HCT116 (cell line): Measurements from ENCODE around the gene SEMA4A. TPM values are rescaled to one million over a fixed set of nuclear protein-coding genes. Genes with fewer than 3 reads are reported as not detected.
A peak's percentile ranks its signal among the peaks of the same experiment; 100 is the strongest.

ENCODE experiments used
- ATAC-seq: fragments of 200-7000 bp; cut with Tn5 transposase; 2 replicates; pipeline ENCODE4 v1.9.1; 2020; ENCODE audit warnings: mild to moderate bottlenecking, moderate library complexity
- Bru-seq: library from RNA; stranded (reverse); fragments of 400-500 nt; gene quantifications from one replicate; lab custom pipeline; 2021; lab: Mats Ljungman, UMichigan
- BruChase-seq, 2 experiments: library from RNA; stranded (reverse); fragments of 400-500 nt; gene quantifications; one replicate each; lab custom pipeline; 2021; lab: Mats Ljungman, UMichigan
- BruUV-seq: library from RNA; stranded (reverse); fragments of 400-500 nt; replicated peaks from 2 replicates; lab custom pipeline; 2021; lab: Mats Ljungman, UMichigan
- CTCF ChIA-PET: fragments of 300-600 bp; sonication (Branson Sonifier 250); formaldehyde crosslinking; loops from one replicate; lab custom pipeline; 2021; ENCODE audit warnings: antibody characterized with exemption; lab: Charles Lee
- POLR2A ChIA-PET: fragments of 300-600, 350-600 bp; sonication (Branson Sonifier 250); formaldehyde crosslinking; loops from one replicate; lab custom pipeline; 2021; ENCODE audit warnings: antibody characterized with exemption; lab: Charles Lee
- RAD21 ChIA-PET, 2 experiments: fragments of 300-600 bp; sonication (Branson Sonifier 250); formaldehyde crosslinking; loops; one replicate each; lab custom pipeline; 2023; ENCODE audit warnings: low total read pairs in 2 of 2; ENCODE audit not compliant: uncharacterized antibody in 2 of 2, unreplicated experiment in 2 of 2, low non-redundant PET in 1 of 2; lab: Charles Lee
- DNase-seq: peaks from one replicate; pipeline ENCODE4 v3.0.0-alpha.2; 2010; ENCODE audit warnings: low read depth, low spot score
- H2AFZ ChIP-seq: fragments of 200-600 bp; shearing (Covaris generic), sonication (generic); 2 replicates; pipeline ENCODE4 v1.6.1; 2017; ENCODE audit warnings: low read depth, mixed run types, mixed read lengths, antibody characterized with exemption, low read length; ENCODE audit not compliant: poor library complexity, severe bottlenecking
- H3K27ac ChIP-seq: 2 replicates; pipeline ENCODE4 v1.5.1; 2012; ENCODE audit warnings: low read depth, low read length
- H3K27me3 ChIP-seq: fragments of 200-600 bp; sonication (generic); 2 replicates; pipeline ENCODE4 v1.6.1; 2016; ENCODE audit warnings: mixed run types, low read length, mixed read lengths; ENCODE audit not compliant: insufficient read depth
- H3K36me3 ChIP-seq, 2 experiments: fragments of 200-500 bp in 1 of 2; fragments of 200-600 bp in 1 of 2; sonication (Bioruptor generic) in 1 of 2; sonication (generic) in 1 of 2; 2 replicates each; pipeline versions ENCODE4 v1.5.1 to v1.6.1; 2014 to 2016; ENCODE audit warnings: low read length in 2 of 2, inconsistent platforms in 1 of 2, mixed read lengths in 1 of 2, mixed run types in 1 of 2; ENCODE audit not compliant: insufficient read depth in 2 of 2, control insufficient read depth in 1 of 2
- H3K4me1 ChIP-seq, 2 experiments: fragments of 200-600 bp in 1 of 2; sonication (generic) in 1 of 2; 2 replicates each; pipeline versions ENCODE4 v1.5.1 to v1.6.1; 2012 to 2017; ENCODE audit warnings: low read length in 2 of 2, inconsistent platforms in 1 of 2, mild to moderate bottlenecking in 1 of 2, mixed read lengths in 1 of 2, mixed run types in 1 of 2, moderate library complexity in 1 of 2; ENCODE audit not compliant: insufficient read depth in 2 of 2, control insufficient read depth in 1 of 2
- H3K4me2 ChIP-seq: fragments of 200-600 bp; sonication (generic); 2 replicates; pipeline ENCODE4 v1.6.1; 2017; ENCODE audit warnings: mixed run types, low read length, mixed read lengths
- H3K4me3 ChIP-seq, 2 experiments: fragments of 200-600 bp in 1 of 2; sonication (generic) in 1 of 2; replicated peaks in 1 of 2; 2 replicates each; pipeline ENCODE4 v1.5.1; 2011 to 2016; ENCODE audit warnings: low read length in 2 of 2, control low read depth in 1 of 2, low read depth in 1 of 2, mild to moderate bottlenecking in 1 of 2, mixed read lengths in 1 of 2, mixed run types in 1 of 2
- H3K79me2 ChIP-seq: fragments of 200-600 bp; sonication (generic); 2 replicates; pipeline ENCODE4 v1.6.1; 2017; ENCODE audit warnings: mild to moderate bottlenecking, mixed run types, low read length, moderate library complexity, mixed read lengths; ENCODE audit not compliant: insufficient read depth
- H3K9ac ChIP-seq: fragments of 200-600 bp; sonication (generic); 2 replicates; pipeline ENCODE4 v1.6.1; 2016; ENCODE audit warnings: low read length, mixed read lengths
- H3K9me2 ChIP-seq: fragments of 200-600 bp; sonication (generic), shearing (Covaris generic); 2 replicates; pipeline ENCODE4 v1.6.1; 2017; ENCODE audit warnings: mixed run types, mild to moderate bottlenecking, moderate library complexity; ENCODE audit not compliant: insufficient read depth
- H3K9me3 ChIP-seq, 2 experiments: fragments of 200-500 bp in 1 of 2; fragments of 200-600 bp in 1 of 2; sonication (Bioruptor generic) in 1 of 2; sonication (generic) in 1 of 2; 2 replicates each; pipeline ENCODE4 v1.6.1; 2014 to 2017; ENCODE audit warnings: low read length in 2 of 2, mixed read lengths in 2 of 2, inconsistent platforms in 1 of 2, low read depth in 1 of 2, mild to moderate bottlenecking in 1 of 2, mixed run types in 1 of 2, moderate library complexity in 1 of 2; ENCODE audit not compliant: control insufficient read depth in 1 of 2, insufficient read depth in 1 of 2
- H4K20me1 ChIP-seq: fragments of 200-600 bp; sonication (generic), shearing (Covaris generic); 2 replicates; pipeline ENCODE4 v1.6.1; 2017; ENCODE audit warnings: mixed run types, mild to moderate bottlenecking, moderate library complexity; ENCODE audit not compliant: insufficient read depth
- ATF3 ChIP-seq: IDR thresholded peaks from 2 replicates; pipeline ENCODE4 v1.6.1; 2012
- CBX3 ChIP-seq: IDR thresholded peaks from 2 replicates; pipeline ENCODE4 v1.6.1; 2012; ENCODE audit warnings: low read depth
- CEBPB ChIP-seq: IDR thresholded peaks from 2 replicates; pipeline ENCODE4 v1.6.1; 2012; ENCODE audit warnings: low read depth
- CTCF ChIP-seq, 3 experiments: fragments of 200-600 bp in 1 of 3; sonication (generic) in 1 of 3; IDR thresholded peaks in 2 of 3; conservative IDR thresholded peaks in 1 of 3; 2 replicates each; pipeline ENCODE4 v1.5.1; 2012 to 2017; ENCODE audit warnings: low read depth in 2 of 3, low read length in 2 of 3, antibody characterized with exemption in 1 of 3, borderline replicate concordance in 1 of 3, control low read depth in 1 of 3, mild to moderate bottlenecking in 1 of 3, mixed read lengths in 1 of 3, mixed run types in 1 of 3, moderate library complexity in 1 of 3; ENCODE audit not compliant: insufficient read depth in 1 of 3
- ELF1 ChIP-seq: IDR thresholded peaks from 2 replicates; pipeline ENCODE4 v1.6.1; 2012; ENCODE audit warnings: low read depth, borderline replicate concordance
- EZH2 ChIP-seq: fragments of 200-600 bp; sonication (generic); IDR thresholded peaks from 2 replicates; pipeline ENCODE4 v1.6.1; 2017; ENCODE audit warnings: antibody characterized with exemption, mixed run types
- EZH2phosphoT487 ChIP-seq: fragments of 200-600 bp; IDR thresholded peaks from 2 replicates; pipeline ENCODE4 v1.6.1; 2018; ENCODE audit warnings: antibody characterized with exemption, borderline replicate concordance
- FOSL1 ChIP-seq: IDR thresholded peaks from 2 replicates; pipeline ENCODE4 v1.6.1; 2012; ENCODE audit warnings: low read depth
- MAX ChIP-seq: IDR thresholded peaks from 2 replicates; pipeline ENCODE4 v1.6.1; 2012
- RAD21 ChIP-seq: IDR thresholded peaks from 2 replicates; pipeline ENCODE4 v1.6.1; 2012; ENCODE audit warnings: low read depth, mild to moderate bottlenecking
- REST ChIP-seq: IDR thresholded peaks from 2 replicates; pipeline ENCODE4 v1.6.1; 2012; ENCODE audit warnings: low read depth
- SRF ChIP-seq: IDR thresholded peaks from 2 replicates; pipeline ENCODE4 v1.6.1; 2012; ENCODE audit warnings: low read depth
- TCF7L2 ChIP-seq: IDR thresholded peaks from 2 replicates; pipeline ENCODE4 v1.7.0; 2011; ENCODE audit warnings: borderline replicate concordance, inconsistent platforms; ENCODE audit not compliant: insufficient read depth, insufficient read length; ENCODE audit errors: extremely low read depth
- ZBTB33 ChIP-seq: IDR thresholded peaks from 2 replicates; pipeline ENCODE4 v1.6.1; 2011; ENCODE audit warnings: mild to moderate bottlenecking, low read length, moderate library complexity; ENCODE audit not compliant: insufficient replicate concordance; ENCODE audit errors: extremely low read depth
- ZNF274 ChIP-seq: fragments of 200-500 bp; sonication (Bioruptor generic); IDR thresholded peaks from 2 replicates; pipeline ENCODE4 v1.6.1; 2014; ENCODE audit warnings: mild to moderate bottlenecking, low read depth, low read length, inconsistent platforms
- intact Hi-C: fragments of 100-400 bp; cut with micrococcal nuclease; formaldehyde crosslinking; loops from 2 replicates; pipeline ENCODE4 v1.10.0; 2022
- long read RNA-seq: library from polyadenylated mRNA; unstranded; transcript quantifications from one replicate; pipeline ENCODE4 v2.0.0, GENCODE V29; 2021; ENCODE audit not compliant: unreplicated experiment
- polyA plus RNA-seq: library from polyadenylated mRNA; unstranded; fragments of >200 nt; gene quantifications from 2 replicates; pipeline ENCODE4 v1.2.1, GENCODE V29; 2012; ENCODE audit warnings: missing spikeins
- total RNA-seq: library from RNA; stranded (reverse); gene quantifications from one replicate; pipeline ENCODE4 v1.2.1, GENCODE V29; 2021; ENCODE audit not compliant: unreplicated experiment

Gene SEMA4A
- total RNA-seq (0.39 TPM), Bru-seq, nascent RNA (percentile 25 among the genes with signal in this experiment), BruChase-seq, experiment 1, labeled RNA remaining after a 6-hour chase (percentile 46 among the genes with signal in this experiment), BruChase-seq, experiment 2, labeled RNA remaining after a 2-hour chase (percentile 20 among the genes with signal in this experiment)
- 0.30 and 0.37 TPM in 2 replicates for polyA plus RNA-seq
- long read RNA-seq = 0 reads

- Histone ChIP-seq H3K27ac (no peak within 1 kb of the TSS), H3K4me1 (no peaks in the 10 kb centered on the region), H2AFZ (no peak within 1 kb of the TSS), H3K9me3 (no peaks in the 10 kb centered on the region), H3K27me3 (0 out of 2 replicates have a peak, but pooled peaks cover 6% of the 10 kb centered on the region), H3K9me2 (no peaks in the 10 kb centered on the region), H3K36me3 (no peaks in the 10 kb centered on the region), H3K4me2 (no peak within 1 kb of the TSS), H3K79me2 (no peaks in the 10 kb centered on the region), H3K9ac (no peak within 1 kb of the TSS), H3K4me3 (no peak within 1 kb of the TSS), H4K20me1 (no peaks in the 10 kb centered on the region)
- DNase-seq (no peak), ATAC-seq (no peak)
- ChIA-PET CTCF (no interaction called here), POLR2A (no interaction called here), RAD21 (no interaction called here)
- intact Hi-C loops = no loop called here
- no TSS peak for BruUV-seq
- TF ChIP-seq FOSL1 = no peak
- TF ChIP-seq EZH2phosphoT487 = no peak
- TF ChIP-seq CBX3 = no peak
- no peak for TF ChIP-seq ELF1
- TF ChIP-seq CEBPB = no peak
- TF ChIP-seq RAD21 = no peak
- TF ChIP-seq REST = no peak
- no peak for TF ChIP-seq ATF3
- no peak for TF ChIP-seq TCF7L2
- TF ChIP-seq ZNF274 = no peak
- no peak for TF ChIP-seq SRF
- TF ChIP-seq ZBTB33 = no peak
- TF ChIP-seq MAX = no peak
- TF ChIP-seq CTCF (IDR thresholded peaks at IDR 0.05 in 2 of 3, conservative IDR thresholded peaks at IDR 0.05 in 1 of 3; ENCODE audit: borderline replicate concordance in 1 of 3, insufficient read depth in 1 of 3, low read depth in 2 of 3, low read length in 2 of 3) = no peak
- TF ChIP-seq EZH2 = no peak
Measured at GRCh38 chr1:156153362-156153761, at the start of gene SEMA4A. SEMA4A (plus strand) TSS chr1:156153585; CDS start chr1:156154579, 994 bp downstream.
